GM12874 (cell line): ENCODE measurements around the gene PROKR1.

ENCODE experiments used
- TF ChIP-seq, protein P1 (sequence below): IDR thresholded peaks from 2 replicates; pipeline ENCODE4 v1.5.1; 2011; ENCODE audit warnings: low read depth, mild to moderate bottlenecking, control low read depth, low read length, moderate library complexity; ENCODE audit not compliant: insufficient read depth

Gene PROKR1

GRCh38 chr2:68607837-68608236 is 35.5 kb upstream of the PROKR1 start:
- TF ChIP-seq, protein P1, sequence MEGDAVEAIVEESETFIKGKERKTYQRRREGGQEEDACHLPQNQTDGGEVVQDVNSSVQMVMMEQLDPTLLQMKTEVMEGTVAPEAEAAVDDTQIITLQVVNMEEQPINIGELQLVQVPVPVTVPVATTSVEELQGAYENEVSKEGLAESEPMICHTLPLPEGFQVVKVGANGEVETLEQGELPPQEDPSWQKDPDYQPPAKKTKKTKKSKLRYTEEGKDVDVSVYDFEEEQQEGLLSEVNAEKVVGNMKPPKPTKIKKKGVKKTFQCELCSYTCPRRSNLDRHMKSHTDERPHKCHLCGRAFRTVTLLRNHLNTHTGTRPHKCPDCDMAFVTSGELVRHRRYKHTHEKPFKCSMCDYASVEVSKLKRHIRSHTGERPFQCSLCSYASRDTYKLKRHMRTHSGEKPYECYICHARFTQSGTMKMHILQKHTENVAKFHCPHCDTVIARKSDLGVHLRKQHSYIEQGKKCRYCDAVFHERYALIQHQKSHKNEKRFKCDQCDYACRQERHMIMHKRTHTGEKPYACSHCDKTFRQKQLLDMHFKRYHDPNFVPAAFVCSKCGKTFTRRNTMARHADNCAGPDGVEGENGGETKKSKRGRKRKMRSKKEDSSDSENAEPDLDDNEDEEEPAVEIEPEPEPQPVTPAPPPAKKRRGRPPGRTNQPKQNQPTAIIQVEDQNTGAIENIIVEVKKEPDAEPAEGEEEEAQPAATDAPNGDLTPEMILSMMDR = no peak

GRCh38 chr2:68612765-68613519 is 30.4 kb upstream of the PROKR1 start:
- TF ChIP-seq, protein P1 = no peak

- TF ChIP-seq, protein P1 = no peak
Observed at GRCh38 chr2:68620772-68621171, 22.6 kb upstream of the PROKR1 start.

DNA sequence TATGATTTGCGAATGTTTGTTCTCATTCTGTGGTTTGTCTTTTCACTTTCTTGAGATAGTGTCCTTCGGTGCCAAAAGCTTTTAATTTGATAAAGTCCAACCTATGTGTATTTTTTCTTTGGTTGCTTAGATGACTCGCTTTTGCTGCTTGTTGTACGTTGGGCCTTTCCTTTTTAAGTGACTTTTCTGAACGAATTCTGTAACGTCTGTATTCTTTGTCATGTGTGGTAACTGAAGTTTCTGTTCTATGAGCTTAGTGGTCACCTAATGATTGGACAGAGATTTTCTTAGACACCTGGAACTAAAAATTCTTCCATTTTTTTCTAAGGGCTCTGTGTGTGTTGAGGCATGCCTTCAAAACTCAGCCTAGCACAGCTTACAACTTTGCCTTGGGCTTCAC is 19.6 kb upstream of the PROKR1 start:
- TF ChIP-seq, protein P1 = no peak

GRCh38 chr2:68627615-68628014 is 15.8 kb upstream of the PROKR1 start:
- TF ChIP-seq, protein P1 = no peak

- TF ChIP-seq, protein P1 = no peak
Observed at GRCh38 chr2:68632021-68632420, 11.4 kb upstream of the PROKR1 start.

DNA sequence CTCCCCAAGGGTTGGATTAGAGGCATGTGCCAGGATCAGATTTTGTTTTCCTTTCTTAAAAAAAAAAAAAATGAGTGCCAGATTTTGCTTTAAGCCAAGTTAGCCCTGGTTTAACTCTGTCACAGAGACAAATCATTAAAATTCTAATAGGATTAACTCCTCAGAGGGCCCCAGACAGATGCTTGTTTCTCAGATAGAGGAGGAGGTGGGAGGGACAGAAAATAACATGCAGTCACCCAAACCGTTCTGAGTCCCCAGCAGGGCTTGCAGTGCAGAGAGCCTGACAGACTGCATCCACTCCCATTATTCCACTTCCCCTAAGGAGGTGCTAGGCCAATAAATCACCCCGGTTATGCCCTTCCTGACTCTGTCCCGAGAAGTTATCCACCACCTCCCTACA is 6.3 kb upstream of the PROKR1 start:
- TF ChIP-seq, protein P1 = no peak
